NT2/D1 (cell line): Measurements from ENCODE around the gene IL11.

Experiments used
- YY1 ChIP-seq: IDR thresholded peaks from 2 replicates; pipeline ENCODE4 v1.6.1; 2011; ENCODE audit not compliant: insufficient read length, insufficient read depth
- ZNF274 ChIP-seq: IDR thresholded peaks from 2 replicates; pipeline ENCODE4 v1.6.1; 2011; ENCODE audit warnings: mild to moderate bottlenecking, low read depth, low read length

DNA sequence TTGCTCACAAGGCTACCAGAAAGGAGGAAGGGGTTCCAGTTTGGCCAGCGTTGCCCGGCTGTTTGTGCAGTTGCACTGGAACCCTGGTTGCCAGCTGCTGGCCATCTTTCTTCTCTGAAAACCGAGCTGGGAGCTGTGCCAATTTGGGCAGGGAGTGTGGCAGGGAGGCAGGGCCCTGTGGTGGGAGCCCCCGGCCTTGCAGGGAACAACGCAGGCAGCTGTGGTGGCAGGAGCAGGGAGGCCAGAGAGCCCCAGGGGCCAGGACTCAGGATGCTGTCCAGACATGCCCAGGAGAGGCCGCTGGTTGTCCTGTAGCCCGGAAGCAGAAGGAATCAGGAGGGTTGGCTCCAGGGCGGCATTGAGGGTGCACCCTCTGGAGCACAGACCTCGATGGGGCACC, 25.8 kb downstream of the IL11 start:
- no peak for TF ChIP-seq ZNF274
- TF ChIP-seq YY1: no peak
